H1 (cell line): ENCODE measurements around the gene TMEM125. TPM values are rescaled to one million over a fixed set of nuclear protein-coding genes. Genes with fewer than 3 reads are reported as not detected.

Experiments used
- CTBP2 ChIP-seq: IDR thresholded peaks from 2 replicates; pipeline ENCODE4 v1.7.0; 2011; ENCODE audit warnings: borderline replicate concordance, mild to moderate bottlenecking, moderate library complexity, mixed read lengths, low read length; ENCODE audit not compliant: insufficient read depth, insufficient read length
- JUND ChIP-seq: IDR thresholded peaks from 2 replicates; pipeline ENCODE4 v1.6.1; 2011; ENCODE audit warnings: mild to moderate bottlenecking, improper control_type of control experiment, low read length
- KDM1A ChIP-seq: fragments of 200-600, 300-600 bp; sonication (generic); IDR thresholded peaks from 2 replicates; pipeline ENCODE4 v1.7.1; 2016; ENCODE audit warnings: mild to moderate bottlenecking, low read length, borderline replicate concordance
- MAFK ChIP-seq: IDR thresholded peaks from 2 replicates; pipeline ENCODE4 v1.6.1; 2012; ENCODE audit warnings: low read depth, mild to moderate bottlenecking, improper control_type of control experiment, low read length
- NRF1 ChIP-seq: IDR thresholded peaks from 2 replicates; pipeline ENCODE4 v1.6.1; 2011; ENCODE audit warnings: mild to moderate bottlenecking, low read depth, low read length, improper control_type of control experiment
- POLR2A ChIP-seq, 2 experiments: IDR thresholded peaks; 1 replicate in 1 of 2; 2 replicates in 1 of 2; pipeline ENCODE4 v1.6.1; 2011; ENCODE audit warnings: low read depth in 2 of 2, low read length in 2 of 2, mild to moderate bottlenecking in 2 of 2; ENCODE audit errors: control extremely low read depth in 1 of 2
- SP2 ChIP-seq: IDR thresholded peaks from 2 replicates; pipeline ENCODE4 v1.6.1; 2012; ENCODE audit warnings: mild to moderate bottlenecking, low read length, inconsistent platforms
- TAF7 ChIP-seq: optimal IDR thresholded peaks from 2 replicates; pipeline ENCODE3; 2011; ENCODE audit warnings: low read depth, mild to moderate bottlenecking, inconsistent platforms, low read length, moderate library complexity, borderline replicate concordance
- polyA plus RNA-seq, 7 experiments: library from polyadenylated mRNA; depleted of rRNA in 3 of 7; stranded (reverse) in 5 of 7; unstranded in 2 of 7; fragments of >200 nt in 5 of 7; fragments of 200-250 nt in 2 of 7; gene quantifications; 1 replicate in 5 of 7; 2 replicates in 1 of 7; 4 replicates in 1 of 7; pipeline versions ENCODE4 v1.2.1 to v1.2.3, GENCODE V29; 2011 to 2013; ENCODE audit warnings: missing spikeins in 2 of 7, mixed read lengths in 2 of 7
- total RNA-seq: library from RNA; stranded (reverse); fragmentation: NEBNext Ultra II Directional; extraction: Animal tissue kit (Norgen Biotek cat#: 25700); gene quantifications from 2 replicates; pipeline ENCODE4 v1.2.1, GENCODE V29; 2021

The TMEM125 gene
- total and polyA plus RNA-seq, 2 of the 8 experiments (the other 6 are each of a cell fraction or from before 2014, with no cell fraction given) = 26.5 to 46.7 TPM

- no peak for TF ChIP-seq NRF1
- peak in 1 of 2 experiments; percentile 95; a peak in 2 of 3 replicates for TF ChIP-seq POLR2A (IDR thresholded peaks at IDR 0.05; ENCODE audit: control extremely low read depth in 1 of 2, low read depth in 2 of 2, low read length in 2 of 2)
- TF ChIP-seq CTBP2 = peak; percentile 45
- TF ChIP-seq KDM1A = peak; percentile 74; the same call in 1 of the 2 replicates
- TF ChIP-seq TAF7 = no peak
- no peak for TF ChIP-seq MAFK
- no peak for TF ChIP-seq SP2
- no peak for TF ChIP-seq JUND
These were observed 775 bp downstream of the TMEM125 start (continued) for GRCh38 chr1:43270421-43271095.
